Hepatocyte (in vitro differentiated cells): Measurements from ENCODE around the gene LMO2. TPM values are rescaled to one million over a fixed set of nuclear protein-coding genes. Genes with fewer than 3 reads are reported as not detected.

Source experiments
- DNase-seq: peaks from one replicate; pipeline ENCODE4 v3.0.0-alpha.2; 2016; ENCODE audit warnings: low spot score
- H2AFZ ChIP-seq: fragments of 200-600 bp; sonication (generic); 2 replicates; pipeline ENCODE4 v1.6.0; 2016; ENCODE audit warnings: antibody characterized with exemption, mild to moderate bottlenecking
- H3K27ac ChIP-seq: fragments of 200-600 bp; sonication (generic); 2 replicates; pipeline ENCODE4 v1.5.1; 2016; ENCODE audit warnings: mild to moderate bottlenecking
- H3K27me3 ChIP-seq: fragments of 200-600 bp; sonication (generic); 2 replicates; pipeline ENCODE4 v1.6.1; 2016
- H3K36me3 ChIP-seq: fragments of 200-600 bp; sonication (generic); replicated peaks from 2 replicates; pipeline ENCODE4 v1.5.1; 2016; ENCODE audit warnings: low read depth; ENCODE audit not compliant: insufficient read depth
- H3K4me1 ChIP-seq: fragments of 200-600 bp; sonication (generic); 2 replicates; pipeline ENCODE4 v1.5.1; 2016; ENCODE audit warnings: mild to moderate bottlenecking, moderate library complexity; ENCODE audit not compliant: insufficient read depth
- H3K4me2 ChIP-seq: fragments of 200-600 bp; sonication (generic); 2 replicates; pipeline ENCODE4 v1.6.0; 2016
- H3K4me3 ChIP-seq: fragments of 200-600 bp; sonication (generic); 2 replicates; pipeline ENCODE4 v1.5.1; 2016; ENCODE audit warnings: mild to moderate bottlenecking
- H3K79me2 ChIP-seq: fragments of 200-600 bp; sonication (generic); 2 replicates; pipeline ENCODE4 v1.6.0; 2017; ENCODE audit warnings: mild to moderate bottlenecking
- H3K9me2 ChIP-seq: fragments of 200-600 bp; sonication (generic); replicated peaks from 2 replicates; pipeline ENCODE4 v1.6.0; 2017; ENCODE audit warnings: mild to moderate bottlenecking; ENCODE audit not compliant: insufficient read depth
- H3K9me3 ChIP-seq: fragments of 200-600 bp; sonication (generic); 2 replicates; pipeline ENCODE4 v1.5.1; 2016; ENCODE audit warnings: low read depth, mild to moderate bottlenecking
- H4K20me1 ChIP-seq: fragments of 200-600 bp; sonication (generic); 2 replicates; pipeline ENCODE4 v1.6.0; 2016; ENCODE audit warnings: mild to moderate bottlenecking; ENCODE audit not compliant: insufficient read depth, poor library complexity, severe bottlenecking
- CTCF ChIP-seq: fragments of 200-600 bp; sonication (generic); IDR thresholded peaks from 2 replicates; pipeline ENCODE4 v1.5.1; 2016; ENCODE audit warnings: antibody characterized with exemption, mild to moderate bottlenecking; ENCODE audit not compliant: poor library complexity
- EZH2 ChIP-seq: fragments of 200-600 bp; sonication (generic); IDR thresholded peaks from 2 replicates; pipeline ENCODE4 v1.6.1; 2016; ENCODE audit warnings: antibody characterized with exemption, mild to moderate bottlenecking, borderline replicate concordance
- EZH2phosphoT487 ChIP-seq: fragments of 200-600 bp; sonication (generic); IDR thresholded peaks from one replicate; pipeline ENCODE4 v1.6.1; 2018; ENCODE audit warnings: antibody characterized with exemption, mild to moderate bottlenecking, low read depth, moderate library complexity; ENCODE audit not compliant: unreplicated experiment, severe bottlenecking
- WGBS: methylation state at CpG from one replicate; pipeline ENCODE4 v1.1.6; 2016; ENCODE audit warnings: low lambda C conversion rate; ENCODE audit errors: missing lambda C conversion rate; 5-methylcytosine and 5-hydroxymethylcytosine counted together
- polyA plus RNA-seq: library from polyadenylated mRNA; unstranded; fragments of >200 nt; fragmentation: Nextera tagmentation; extraction: Ambion mirVana; gene quantifications from 2 replicates; pipeline ENCODE4 v1.2.1, GENCODE V29; 2016
- total RNA-seq: library from RNA; depleted of rRNA; stranded (reverse); fragments of >200 nt; gene quantifications from 2 replicates; pipeline ENCODE4 v1.2.3, GENCODE V29; 2014

The LMO2 gene
- total and polyA plus RNA-seq, 2 experiments from 2014 or later, result 2.5 to 5.5 TPM

DNA sequence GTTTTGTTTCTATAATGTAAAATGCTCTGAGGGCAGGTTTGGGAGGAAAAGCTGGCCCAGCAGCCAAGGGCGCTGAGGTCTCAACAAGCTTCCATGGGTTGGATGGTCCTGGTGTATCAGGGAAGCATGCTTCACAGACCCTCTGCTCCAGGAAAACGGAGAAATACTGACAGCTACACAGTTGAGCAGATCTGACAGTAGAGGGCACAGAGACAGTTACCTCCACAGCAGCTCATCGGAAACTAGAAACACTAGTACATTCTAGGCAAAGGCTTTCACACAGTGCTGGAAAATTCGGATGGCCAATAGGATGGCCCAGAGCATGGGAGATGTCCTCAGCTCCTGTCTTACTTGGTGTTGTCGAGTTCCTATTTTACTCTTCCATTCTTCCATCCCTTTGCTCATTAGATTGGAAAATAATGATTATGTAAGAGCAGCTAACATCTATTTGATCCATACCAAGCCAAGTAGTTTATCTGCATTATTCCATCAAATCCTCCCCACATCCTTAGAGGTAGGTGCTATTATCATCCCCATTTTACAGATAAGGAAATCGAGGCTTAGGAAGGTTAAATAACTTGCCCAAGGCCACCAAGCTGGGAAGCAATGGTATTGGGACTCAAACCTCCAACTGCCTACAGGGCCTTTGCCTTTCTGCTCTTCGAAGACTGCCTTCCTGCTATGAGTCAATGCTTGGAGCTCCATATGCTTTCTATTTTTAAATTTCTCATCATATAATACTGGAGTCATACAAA, 28.3 kb downstream of the LMO2 start:
- DNase-seq, result no peak
- 78% methylated on average over 7 of the region's 7 CpGs for WGBS
- TF ChIP-seq EZH2 (no peak), CTCF (peak; percentile 10), EZH2phosphoT487 (no peak)
- H3K79me2 ChIP-seq, result no peaks in the 10 kb centered on the region
- H3K27me3 ChIP-seq, result peaks cover 70% of the 10 kb centered on the region
- H4K20me1 ChIP-seq, result no peaks in the 10 kb centered on the region
- no peak overlapping the region for H3K27ac ChIP-seq
- H3K9me3 ChIP-seq, result no peaks in the 10 kb centered on the region
- no peak overlapping the region for H2AFZ ChIP-seq
- H3K4me1 ChIP-seq, result peaks cover 4% of the 10 kb centered on the region
- no peak overlapping the region for H3K4me2 ChIP-seq
- no peak overlapping the region for H3K4me3 ChIP-seq
- H3K36me3 ChIP-seq, result no peaks in the 10 kb centered on the region
- H3K9me2 ChIP-seq, result no peaks in the 10 kb centered on the region

DNA sequence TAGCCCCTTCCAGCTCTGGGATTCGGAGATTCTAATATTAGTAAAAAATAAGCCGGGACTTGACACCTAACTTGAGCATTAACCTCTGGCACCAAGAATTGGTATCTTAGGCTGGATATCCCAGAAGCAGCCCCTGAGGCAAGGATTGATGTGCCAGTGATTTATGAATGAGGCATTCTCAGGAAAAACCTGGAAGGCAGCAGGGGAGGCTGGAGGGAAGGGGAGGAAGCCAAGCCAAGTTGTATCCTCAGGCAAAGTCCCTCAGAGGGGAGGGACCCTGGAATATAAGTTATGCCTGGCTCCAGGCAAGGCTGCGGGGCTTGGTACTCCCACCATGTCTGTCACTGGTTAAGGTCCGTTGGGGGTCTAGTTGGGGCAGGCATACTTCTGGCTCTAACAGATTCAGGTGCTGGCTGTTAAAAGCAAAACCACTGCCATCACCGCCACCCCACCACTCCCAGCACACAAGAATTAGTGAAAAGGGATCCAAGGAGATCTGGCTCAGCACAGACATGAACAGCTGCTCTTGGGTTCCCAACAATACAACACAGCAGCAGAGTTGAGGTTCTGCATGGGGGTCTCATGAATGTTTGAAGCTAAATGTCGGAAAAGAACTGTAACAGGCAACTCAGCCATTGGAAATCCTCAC, 29.8 kb downstream of the LMO2 start:
- Histone ChIP-seq H3K27ac (no peak overlapping the region), H3K36me3 (no peaks in the 10 kb centered on the region), H2AFZ (no peak overlapping the region), H3K4me1 (no peaks in the 10 kb centered on the region), H3K9me2 (no peaks in the 10 kb centered on the region), H3K4me3 (no peak overlapping the region), H3K27me3 (peaks cover 55% of the 10 kb centered on the region), H3K79me2 (no peaks in the 10 kb centered on the region), H4K20me1 (no peaks in the 10 kb centered on the region), H3K9me3 (no peaks in the 10 kb centered on the region), H3K4me2 (no peak overlapping the region)
- WGBS, result 88% methylated on average over 6 of the region's 6 CpGs
- DNase-seq, result no peak
- TF ChIP-seq EZH2, result no peak
- no peak for TF ChIP-seq EZH2phosphoT487
- TF ChIP-seq CTCF, result no peak

DNA sequence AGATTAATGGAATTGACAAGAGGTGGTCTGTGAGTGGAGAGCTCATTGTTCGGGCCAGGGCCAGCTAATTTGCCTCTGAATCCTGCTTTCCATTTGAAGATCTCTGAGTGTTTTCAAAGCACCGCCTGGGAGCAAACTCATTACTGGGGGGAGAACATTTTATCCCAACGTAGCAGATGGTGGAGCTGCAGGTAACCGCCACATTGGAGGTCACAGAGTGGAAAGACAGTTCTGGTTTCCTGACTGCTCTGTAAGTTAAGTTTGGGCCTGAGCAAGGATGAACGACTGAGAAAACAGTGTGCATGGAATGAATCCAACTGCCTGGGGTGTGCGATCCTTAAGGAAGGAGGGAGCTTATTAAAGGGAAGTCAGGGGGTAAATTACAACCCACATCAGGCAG, 30.5 kb downstream of the LMO2 start:
- Histone ChIP-seq H3K36me3 (no peaks in the 10 kb centered on the region), H3K4me3 (no peak overlapping the region), H3K9me3 (no peaks in the 10 kb centered on the region), H3K4me2 (no peak overlapping the region), H4K20me1 (no peaks in the 10 kb centered on the region), H2AFZ (no peak overlapping the region), H3K9me2 (no peaks in the 10 kb centered on the region), H3K27ac (no peak overlapping the region), H3K27me3 (peaks cover 49% of the 10 kb centered on the region), H3K4me1 (no peaks in the 10 kb centered on the region), H3K79me2 (no peaks in the 10 kb centered on the region)
- DNase-seq, result no peak
- no peak for TF ChIP-seq EZH2phosphoT487
- no peak for TF ChIP-seq EZH2
- TF ChIP-seq CTCF, result no peak
- 77% methylated on average over 6 of the region's 6 CpGs for WGBS
